Measurements from ENCODE around the gene F2RL1. TPM values are rescaled to one million over a fixed set of nuclear protein-coding genes. Genes with fewer than 3 reads are reported as not detected.
"Not testable (repeated sequence)": the region's sequence is repeated elsewhere in the genome, so short reads cannot be mapped to it uniquely, and the experiment has no call there.

F2RL1 gene
- not detected for total RNA-seq

GRCh38 chr5:76818844-76819831 lies at the start of gene F2RL1:
F2RL1 (plus strand) TSS chr5:76819030; CDS start chr5:76819183, 153 bp downstream.
- Mint-ChIP-seq H3K4me3 (peak within 1 kb of the TSS; percentile 62), H3K9me3 (no peaks in the 10 kb centered on the region), H3K27me3 (peaks cover 25 to 55% of the 10 kb centered on the region in 2 donors), H3K36me3 (no peaks in the 10 kb centered on the region), H3K4me1 (ENCODE audit: low read depth in 2 of 2) (peaks cover 5 to 6% of the 10 kb centered on the region in 2 donors), H3K27ac (no peak within 1 kb of the TSS)
- DNase-seq (ENCODE audit: low spot score) (no peak), ATAC-seq (peak; percentile 53 to 68)

GRCh38 chr5:76771041-76771440 lies 47.8 kb upstream of the F2RL1 start:
- not testable (repeated sequence) for H3K27ac Mint-ChIP-seq; H3K4me3 Mint-ChIP-seq; H3K27me3 Mint-ChIP-seq; H3K9me3 Mint-ChIP-seq; H3K4me1 Mint-ChIP-seq (ENCODE audit: low read depth in 2 of 2); DNase-seq (ENCODE audit: low spot score); ATAC-seq; H3K36me3 Mint-ChIP-seq

GRCh38 chr5:76771705-76772405 lies 47.0 kb upstream of the F2RL1 start:
- Mint-ChIP-seq H3K27ac (peak overlapping the region in 1 of 2 donors; percentile 17), H3K9me3 (no peaks in the 10 kb centered on the region)

DNA sequence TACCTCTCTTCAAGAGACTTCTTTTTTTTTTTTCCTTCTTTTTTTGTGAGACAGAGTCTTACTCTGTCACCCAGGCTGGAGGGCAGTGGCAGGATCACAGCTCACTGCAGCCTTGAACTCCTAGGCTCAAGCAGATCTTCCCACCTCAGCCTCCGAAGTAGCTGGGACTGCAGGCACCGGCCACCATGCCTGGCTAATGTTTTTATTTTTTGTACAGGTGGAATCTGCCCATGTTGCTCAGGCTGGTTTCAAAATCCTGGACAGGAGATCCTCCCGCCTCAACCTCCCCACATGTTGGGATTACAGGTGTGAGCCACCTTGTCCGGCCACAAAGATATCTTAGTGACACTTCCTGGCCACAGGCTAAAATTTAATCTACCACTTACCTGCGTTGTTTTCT lies 42.9 kb upstream of the F2RL1 start:
- H3K4me3 Mint-ChIP-seq: no peak overlapping the region
- no peaks in the 10 kb centered on the region for H3K9me3 Mint-ChIP-seq
- peaks cover 3 to 5% of the 10 kb centered on the region in 2 donors for H3K4me1 Mint-ChIP-seq (ENCODE audit: low read depth in 2 of 2)
- no peak for DNase-seq (ENCODE audit: low spot score)
- H3K27ac Mint-ChIP-seq: no peak overlapping the region
- no peaks in the 10 kb centered on the region for H3K27me3 Mint-ChIP-seq
- no peak for ATAC-seq
- no peaks in the 10 kb centered on the region for H3K36me3 Mint-ChIP-seq

More at GRCh38 chr5:76771705-76772405, 47.0 kb upstream of the F2RL1 start:
- no peak overlapping the region for H3K4me3 Mint-ChIP-seq
- H3K36me3 Mint-ChIP-seq: no peaks in the 10 kb centered on the region
- no peak for ATAC-seq
- peaks cover 3 to 5% of the 10 kb centered on the region in 2 donors for H3K4me1 Mint-ChIP-seq (ENCODE audit: low read depth in 2 of 2)
- no peaks in the 10 kb centered on the region for H3K27me3 Mint-ChIP-seq
- no peak for DNase-seq (ENCODE audit: low spot score)

GRCh38 chr5:76776391-76776790 lies 42.4 kb upstream of the F2RL1 start:
- Mint-ChIP-seq H3K27me3 (no peaks in the 10 kb centered on the region), H3K9me3 (no peaks in the 10 kb centered on the region), H3K4me3 (no peak overlapping the region), H3K27ac (no peak overlapping the region), H3K4me1 (ENCODE audit: low read depth in 2 of 2) (peaks cover 3 to 5% of the 10 kb centered on the region in 2 donors), H3K36me3 (no peaks in the 10 kb centered on the region)
- ATAC-seq (no peak), DNase-seq (ENCODE audit: low spot score) (no peak)

DNA sequence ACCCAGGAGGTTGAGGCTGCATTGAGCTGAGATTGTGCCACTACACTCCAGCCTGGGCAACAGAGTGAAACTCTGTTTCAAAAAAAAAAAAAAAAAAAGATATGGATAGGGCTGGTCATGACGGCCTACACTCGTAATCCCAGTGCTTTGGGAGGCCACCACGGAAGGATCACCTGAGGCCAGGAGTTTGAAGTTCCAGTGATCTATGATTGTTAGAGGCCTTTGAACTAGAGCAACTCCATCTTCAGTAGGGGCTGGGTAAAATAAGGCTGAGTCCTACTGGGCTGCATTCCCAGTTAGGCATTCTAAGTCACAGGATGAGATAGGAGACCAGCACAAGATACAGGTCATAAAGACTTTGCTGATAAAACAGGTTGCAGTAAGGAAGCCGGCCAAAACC lies 38.2 kb upstream of the F2RL1 start:
- not testable (repeated sequence) for DNase-seq (ENCODE audit: low spot score); ATAC-seq; H3K9me3 Mint-ChIP-seq; H3K36me3 Mint-ChIP-seq; H3K4me1 Mint-ChIP-seq (ENCODE audit: low read depth in 2 of 2); H3K4me3 Mint-ChIP-seq; H3K27me3 Mint-ChIP-seq; H3K27ac Mint-ChIP-seq

GRCh38 chr5:76781775-76782174 lies 37.1 kb upstream of the F2RL1 start:
- no peaks in the 10 kb centered on the region for H3K4me1 Mint-ChIP-seq (ENCODE audit: low read depth in 2 of 2)
- H3K9me3 Mint-ChIP-seq: no peaks in the 10 kb centered on the region
- no peak overlapping the region for H3K27ac Mint-ChIP-seq
- no peak for ATAC-seq
- H3K36me3 Mint-ChIP-seq: no peaks in the 10 kb centered on the region
- DNase-seq (ENCODE audit: low spot score): no peak
- H3K27me3 Mint-ChIP-seq: peaks cover 0 to 2% of the 10 kb centered on the region in 2 donors
- H3K4me3 Mint-ChIP-seq: no peak overlapping the region

DNA sequence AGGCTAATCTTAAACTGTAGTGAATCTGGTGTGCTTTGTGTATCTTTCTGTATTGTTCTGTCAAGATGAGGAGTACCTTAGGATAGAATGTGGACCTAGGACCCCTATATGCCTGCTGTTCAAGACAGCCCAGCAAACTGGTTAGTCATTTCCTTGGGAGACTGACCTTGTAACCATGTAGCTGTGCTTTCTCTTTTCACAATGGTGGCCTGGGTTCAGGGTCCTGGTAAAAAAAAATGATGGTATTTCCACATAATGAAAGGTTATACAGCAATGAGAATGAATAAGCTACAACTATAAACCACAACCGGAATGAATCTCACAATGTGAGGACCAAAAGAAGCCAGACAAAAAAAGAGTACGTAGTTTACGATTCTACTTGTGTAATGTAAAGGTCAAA lies 36.4 kb upstream of the F2RL1 start:
- Mint-ChIP-seq H3K9me3 (no peaks in the 10 kb centered on the region), H3K4me1 (ENCODE audit: low read depth in 2 of 2) (no peaks in the 10 kb centered on the region), H3K36me3 (no peaks in the 10 kb centered on the region), H3K27me3 (peaks cover 0 to 5% of the 10 kb centered on the region in 2 donors), H3K27ac (no peak overlapping the region), H3K4me3 (no peak overlapping the region)
- DNase-seq (ENCODE audit: low spot score) (no peak), ATAC-seq (no peak)

DNA sequence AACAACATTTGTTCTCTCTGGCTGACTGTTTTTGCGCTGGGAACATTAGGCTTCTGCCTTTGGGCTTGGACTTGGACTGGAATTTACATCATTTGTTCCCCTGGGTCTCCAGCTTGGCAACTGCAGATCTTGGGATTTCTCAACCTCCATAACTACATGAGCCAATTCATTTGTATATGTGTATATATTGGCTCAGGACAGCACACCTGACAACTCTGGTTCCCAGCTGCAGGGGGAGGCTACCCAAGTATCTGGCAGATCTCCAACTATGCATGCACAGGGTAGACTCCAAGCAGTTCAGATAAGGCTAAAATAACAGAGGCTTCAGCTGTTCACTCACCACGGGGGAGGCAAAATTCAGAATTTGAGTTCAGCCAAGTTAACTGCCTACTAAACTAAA lies 31.6 kb upstream of the F2RL1 start:
- Mint-ChIP-seq H3K4me1 (ENCODE audit: low read depth in 2 of 2) (peaks cover 7 to 16% of the 10 kb centered on the region in 2 donors), H3K27me3 (peaks cover 0 to 5% of the 10 kb centered on the region in 2 donors), H3K9me3 (no peaks in the 10 kb centered on the region), H3K36me3 (no peaks in the 10 kb centered on the region), H3K27ac (no peak overlapping the region), H3K4me3 (no peak overlapping the region)
- DNase-seq (ENCODE audit: low spot score) (no peak), ATAC-seq (no peak)

GRCh38 chr5:76788362-76788761 lies 30.5 kb upstream of the F2RL1 start:
- H3K4me1 Mint-ChIP-seq (ENCODE audit: low read depth in 2 of 2): peaks cover 7 to 16% of the 10 kb centered on the region in 2 donors
- DNase-seq (ENCODE audit: low spot score) (no peak), ATAC-seq (no peak)
- no peak overlapping the region for H3K27ac Mint-ChIP-seq
- H3K27me3 Mint-ChIP-seq: peaks cover 0 to 5% of the 10 kb centered on the region in 2 donors
- H3K4me3 Mint-ChIP-seq: no peak overlapping the region
- no peaks in the 10 kb centered on the region for H3K9me3 Mint-ChIP-seq
- no peaks in the 10 kb centered on the region for H3K36me3 Mint-ChIP-seq

- not testable (repeated sequence) for H3K27ac Mint-ChIP-seq; H3K9me3 Mint-ChIP-seq; H3K36me3 Mint-ChIP-seq; H3K27me3 Mint-ChIP-seq; ATAC-seq; DNase-seq (ENCODE audit: low spot score); H3K4me3 Mint-ChIP-seq
- H3K4me1 Mint-ChIP-seq (ENCODE audit: low read depth in 2 of 2): peaks cover 7 to 16% of the 10 kb centered on the region in 2 donors
Observed at GRCh38 chr5:76789275-76789674, 29.6 kb upstream of the F2RL1 start.

- peaks cover 0 to 3% of the 10 kb centered on the region in 2 donors for H3K27me3 Mint-ChIP-seq
- H3K9me3 Mint-ChIP-seq: no peaks in the 10 kb centered on the region
- peak overlapping the region; percentile 52 to 70 for H3K27ac Mint-ChIP-seq
- DNase-seq (ENCODE audit: low spot score) (no peak), ATAC-seq (peak in 1 of 2 donors; percentile 22)
- H3K4me3 Mint-ChIP-seq: peak overlapping the region; percentile 45
- H3K36me3 Mint-ChIP-seq: no peaks in the 10 kb centered on the region
- H3K4me1 Mint-ChIP-seq (ENCODE audit: low read depth in 2 of 2): peaks cover 7 to 16% of the 10 kb centered on the region in 2 donors
Observed at GRCh38 chr5:76789991-76790581, 28.7 kb upstream of the F2RL1 start.

DNA sequence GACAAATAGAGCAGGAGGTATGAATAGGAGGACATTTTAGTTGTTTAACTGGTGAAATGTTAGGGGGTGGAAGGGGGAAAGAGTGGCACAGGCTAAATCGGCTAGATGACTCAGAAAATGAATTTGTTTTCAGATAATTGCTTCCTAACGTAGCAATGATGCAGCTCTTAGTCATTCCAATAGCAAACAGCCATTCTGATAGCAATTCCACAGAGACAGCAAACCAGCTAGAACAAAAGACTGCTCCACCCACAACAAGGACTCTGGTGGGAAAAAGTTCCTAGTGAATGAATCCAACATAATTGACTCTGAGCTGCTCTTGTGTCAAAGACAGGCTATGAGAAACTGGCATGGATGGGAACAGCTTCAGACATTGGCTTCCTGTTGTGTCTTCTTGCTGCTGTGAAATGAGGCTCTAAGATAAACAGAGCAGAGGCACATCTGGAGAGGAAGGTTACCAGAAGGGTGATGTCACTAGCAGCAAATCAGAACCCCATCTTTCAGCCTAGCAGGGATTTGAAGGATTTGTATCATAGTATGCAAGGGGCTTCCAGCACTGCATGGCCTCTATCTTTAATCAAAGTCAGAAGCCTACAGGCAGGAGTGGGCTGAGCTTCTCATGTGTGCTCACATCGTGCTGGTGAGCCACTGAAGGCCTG lies 28.1 kb upstream of the F2RL1 start:
- peak overlapping the region in 1 of 2 donors; percentile 70 for H3K27ac Mint-ChIP-seq
- ATAC-seq (peak in 1 of 2 donors; percentile 83), DNase-seq (ENCODE audit: low spot score) (no peak)
- no peaks in the 10 kb centered on the region for H3K9me3 Mint-ChIP-seq
- peak overlapping the region; percentile 45 for H3K4me3 Mint-ChIP-seq
- peaks cover 7 to 16% of the 10 kb centered on the region in 2 donors for H3K4me1 Mint-ChIP-seq (ENCODE audit: low read depth in 2 of 2)
- H3K36me3 Mint-ChIP-seq: no peaks in the 10 kb centered on the region
- peaks cover 0 to 3% of the 10 kb centered on the region in 2 donors for H3K27me3 Mint-ChIP-seq
